IgD-negative memory B cell (primary cell): ENCODE data around the gene DOLPP1. TPM values are rescaled to one million over a fixed set of nuclear protein-coding genes. Genes with fewer than 3 reads are reported as not detected.
A peak's percentile ranks its signal among the peaks of the same experiment; 100 is the strongest.
"Not testable (repeated sequence)": the region's sequence is repeated elsewhere in the genome, so short reads cannot be mapped to it uniquely, and the experiment has no call there.

Experiments used
- H3K27ac Mint-ChIP-seq, 3 donors: one replicate each; pipeline ENCODE4 v1.8.0; 2020 to 2022; ENCODE audit warnings: mild to moderate bottlenecking in 3 of 3, mixed read lengths in 3 of 3, moderate library complexity in 1 of 3
- H3K27me3 Mint-ChIP-seq: one replicate; pipeline ENCODE4 v1.8.0; 2021; ENCODE audit warnings: mixed read lengths
- H3K36me3 Mint-ChIP-seq: one replicate; pipeline ENCODE4 v1.8.0; 2020; ENCODE audit warnings: mild to moderate bottlenecking, mixed read lengths
- H3K4me1 Mint-ChIP-seq, 3 donors: one replicate each; pipeline ENCODE4 v1.8.0; 2020 to 2022; ENCODE audit warnings: mixed read lengths in 3 of 3, mild to moderate bottlenecking in 1 of 3
- H3K4me3 Mint-ChIP-seq, 4 donors: one replicate each; pipeline ENCODE4 v1.8.0; 2020 to 2022; ENCODE audit warnings: mild to moderate bottlenecking in 4 of 4, mixed read lengths in 4 of 4, moderate library complexity in 3 of 4
- H3K9me3 Mint-ChIP-seq, 3 donors: one replicate each; pipeline ENCODE4 v1.8.0; 2020 to 2021; ENCODE audit warnings: mixed read lengths in 3 of 3, mild to moderate bottlenecking in 1 of 3
- polyA plus RNA-seq: library from polyadenylated mRNA; unstranded; fragments of 300-500 nt; fragmentation: Illumina TruSeq; gene quantifications from one replicate; pipeline ENCODE4 v1.2.3, GENCODE V29; 2021

DOLPP1 gene
- polyA plus RNA-seq, 1 donor from 2014 or later, result 7.4 TPM

DNA sequence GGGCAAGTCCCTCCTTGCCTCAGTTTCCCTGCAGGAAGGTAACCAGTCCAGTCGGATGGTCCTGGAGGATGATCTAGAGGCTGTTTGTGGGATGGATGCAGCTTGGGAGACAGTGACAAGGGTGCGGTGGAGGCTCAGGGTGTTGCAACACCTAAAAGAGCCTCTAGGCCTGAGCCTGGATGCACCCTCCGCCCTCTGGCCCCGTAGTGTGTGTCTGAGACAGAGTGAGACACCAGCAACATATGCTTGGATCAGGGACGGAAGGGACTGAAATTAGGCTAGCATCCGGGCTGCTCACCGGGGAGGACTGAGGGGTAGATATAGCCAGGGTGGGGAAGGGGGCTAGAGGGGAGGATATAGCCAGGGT is 28.6 kb downstream of the DOLPP1 start:
- peak overlapping the region; percentile 63 to 84 (median 78) for H3K4me3 Mint-ChIP-seq

DNA sequence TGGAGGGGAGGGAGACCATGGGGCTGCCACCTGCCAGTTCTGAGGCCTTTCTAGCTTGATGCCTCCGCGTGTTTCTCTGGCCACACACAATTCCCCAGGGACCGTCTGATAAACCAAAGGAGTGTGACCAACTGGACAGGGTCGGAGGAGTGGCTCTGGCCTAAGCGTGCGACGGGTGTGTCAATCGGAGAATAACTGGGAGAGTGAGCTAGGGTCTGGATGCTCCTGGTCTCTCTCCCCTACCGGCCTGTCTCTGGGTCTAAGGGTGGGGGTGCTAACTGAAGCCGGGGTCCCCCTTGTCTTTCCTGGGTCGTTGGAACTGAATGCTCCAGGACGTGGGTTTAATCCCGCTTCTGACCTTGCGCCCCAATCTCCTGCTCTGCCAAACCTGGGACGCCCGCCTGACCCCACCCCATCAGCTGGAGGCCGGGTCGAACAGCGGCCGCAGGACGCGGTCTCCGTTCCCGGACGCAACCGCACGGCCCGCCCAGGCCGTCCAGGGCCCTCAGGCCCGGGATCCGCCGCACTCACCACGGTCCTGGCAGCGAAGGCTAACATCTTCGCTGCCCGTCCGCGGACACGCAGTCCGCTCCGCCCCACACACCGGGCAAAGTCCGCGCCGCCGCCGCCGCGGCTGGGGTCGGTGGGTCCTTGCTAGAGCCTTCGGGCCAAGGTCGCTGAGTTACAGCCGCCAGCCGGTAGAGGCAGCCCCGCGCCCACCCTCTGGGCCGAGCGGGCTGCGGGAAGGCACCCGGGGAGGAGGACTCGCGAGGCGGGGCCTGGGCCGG is 29.2 kb downstream of the DOLPP1 start:
- Mint-ChIP-seq H3K27ac (peak overlapping the region in 1 of 3 donors; percentile 95), H3K4me1 (peaks cover 12 to 14% (median 13%) of the 10 kb centered on the region in 3 donors), H3K27me3 (no peaks in the 10 kb centered on the region), H3K9me3 (no peaks in the 10 kb centered on the region), H3K36me3 (no peaks in the 10 kb centered on the region), H3K4me3 (peak overlapping the region; percentile 64 to 98 (median 90))

More for the DNA sequence above, 28.6 kb downstream of the DOLPP1 start:
- peaks cover 8 to 13% (median 12%) of the 10 kb centered on the region in 3 donors for H3K4me1 Mint-ChIP-seq
- H3K27ac Mint-ChIP-seq, result peak overlapping the region in 2 of 3 donors; percentile 2 to 31
- H3K27me3 Mint-ChIP-seq, result no peaks in the 10 kb centered on the region
- H3K9me3 Mint-ChIP-seq, result no peaks in the 10 kb centered on the region
- H3K36me3 Mint-ChIP-seq, result no peaks in the 10 kb centered on the region

DNA sequence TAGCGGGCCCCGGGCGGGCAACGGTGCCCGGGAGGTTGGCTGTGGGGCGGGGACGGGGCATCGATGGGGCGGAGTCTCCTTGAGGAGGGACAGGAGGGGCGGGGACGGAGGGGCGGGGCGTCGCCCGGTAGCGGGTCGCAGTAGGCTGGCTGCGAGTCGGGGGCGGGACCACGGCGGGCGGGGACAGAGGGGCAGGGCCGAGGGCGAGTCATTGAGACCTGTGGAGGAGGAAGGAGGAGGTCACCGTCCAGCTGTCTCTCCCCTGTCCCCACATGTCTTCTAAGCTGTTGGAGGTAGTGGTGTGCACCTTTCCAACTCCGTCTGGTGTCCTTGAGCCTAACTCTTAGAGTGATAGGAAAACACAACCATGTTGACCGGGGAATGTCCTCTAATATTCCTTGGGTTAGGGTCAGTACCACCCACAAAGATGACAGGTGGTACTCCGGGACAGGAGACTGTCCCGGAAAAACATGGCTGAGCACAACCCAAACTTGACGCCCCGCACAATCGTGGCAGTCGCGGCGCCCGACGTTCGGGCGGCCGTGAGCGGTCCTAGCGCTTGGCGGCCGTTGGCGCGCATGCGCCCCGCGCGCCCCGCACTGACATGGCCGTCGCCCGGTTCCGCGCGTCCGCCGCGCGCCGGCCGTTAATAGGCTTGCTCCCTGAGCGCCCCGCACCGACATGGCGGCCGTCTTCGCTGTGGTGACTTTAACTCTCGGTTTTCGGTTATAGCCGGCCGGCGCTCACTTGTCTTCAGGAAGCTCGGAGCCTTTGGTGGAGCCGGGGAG is 30.0 kb downstream of the DOLPP1 start, which contains the start of the genes CRAT and PTPA:
TSS of gene CRAT (minus strand) at position 54 of the 788 bp plus-strand sequence. CDS start 284 bp downstream, outside the sequence.
TSS of gene PTPA (plus strand) at position 676 of the 788 bp plus-strand sequence. CDS start 186 bp downstream, outside the sequence.
- Mint-ChIP-seq H3K9me3 (no peaks in the 10 kb centered on the region), H3K27me3 (no peaks in the 10 kb centered on the region), H3K27ac (peak within 1 kb of the TSS; percentile 94 to 96 (median 95)), H3K36me3 (no peaks in the 10 kb centered on the region), H3K4me3 (peak within 1 kb of the TSS; percentile 94 to 99 (median 96)), H3K4me1 (peaks cover 12 to 17% (median 13%) of the 10 kb centered on the region in 3 donors)

DNA sequence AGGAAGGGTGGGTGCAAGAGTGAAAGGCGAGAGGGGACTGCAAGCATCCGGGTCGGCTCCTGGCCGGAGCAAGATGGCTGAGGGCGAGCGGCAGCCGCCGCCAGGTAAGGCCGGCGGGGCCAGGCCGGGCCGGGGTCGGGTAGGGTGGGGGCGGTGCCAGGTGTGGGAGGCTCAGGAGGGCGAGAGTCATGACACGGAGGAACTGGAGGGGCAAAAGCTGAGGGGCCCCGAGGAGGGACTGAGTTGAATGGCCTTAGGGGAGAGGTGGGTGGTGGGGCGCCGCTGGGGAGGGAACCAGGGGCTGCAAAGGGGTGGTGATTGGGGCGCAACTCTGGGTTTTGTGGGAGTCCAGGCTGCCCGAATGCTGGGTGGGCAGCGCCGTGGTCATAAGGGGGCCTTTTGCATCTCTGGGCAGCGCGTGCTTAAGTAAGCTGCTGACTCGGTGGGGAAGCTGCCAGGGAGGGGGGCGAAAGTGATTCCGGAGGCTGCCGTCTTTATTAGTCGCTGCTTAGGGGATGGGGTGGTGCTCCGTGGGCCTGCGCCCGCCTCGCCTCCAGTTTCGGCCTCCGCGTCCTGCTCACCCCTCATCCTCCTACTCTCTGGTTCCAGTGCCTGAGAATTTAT is 30.7 kb downstream of the DOLPP1 start:
- Mint-ChIP-seq H3K27ac (peak overlapping the region; percentile 94 to 96 (median 95)), H3K4me1 (peaks cover 12 to 17% (median 13%) of the 10 kb centered on the region in 3 donors), H3K9me3 (no peaks in the 10 kb centered on the region), H3K4me3 (peak overlapping the region; percentile 94 to 99 (median 96)), H3K27me3 (no peaks in the 10 kb centered on the region), H3K36me3 (no peaks in the 10 kb centered on the region)

DNA sequence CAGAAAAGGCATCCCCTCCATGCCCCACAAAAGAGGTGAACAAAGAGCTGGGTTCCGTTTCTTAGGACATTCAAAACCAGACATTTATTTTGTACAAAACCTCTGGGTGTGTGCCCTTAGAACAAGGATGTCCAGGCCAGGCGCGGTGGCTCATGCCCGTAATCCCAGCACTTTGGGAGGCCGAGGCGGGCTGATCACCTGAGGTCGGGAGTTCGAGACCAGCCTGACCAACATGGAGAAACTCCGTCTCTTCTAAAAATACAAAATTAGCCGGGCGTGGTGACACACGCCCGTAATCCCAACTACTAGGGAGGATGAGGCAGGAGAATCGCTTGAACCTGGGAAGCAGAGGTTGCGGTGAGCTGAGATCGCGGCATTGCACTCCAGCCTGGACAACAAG is 31.6 kb downstream of the DOLPP1 start:
- not testable (repeated sequence) for H3K27me3 Mint-ChIP-seq, H3K36me3 Mint-ChIP-seq, H3K9me3 Mint-ChIP-seq
- Mint-ChIP-seq H3K4me3 (peak overlapping the region; percentile 94 to 99 (median 96)), H3K4me1 (peaks cover 12 to 17% (median 13%) of the 10 kb centered on the region in 3 donors), H3K27ac (peak overlapping the region in 1 of 3 donors; percentile 53)

DNA sequence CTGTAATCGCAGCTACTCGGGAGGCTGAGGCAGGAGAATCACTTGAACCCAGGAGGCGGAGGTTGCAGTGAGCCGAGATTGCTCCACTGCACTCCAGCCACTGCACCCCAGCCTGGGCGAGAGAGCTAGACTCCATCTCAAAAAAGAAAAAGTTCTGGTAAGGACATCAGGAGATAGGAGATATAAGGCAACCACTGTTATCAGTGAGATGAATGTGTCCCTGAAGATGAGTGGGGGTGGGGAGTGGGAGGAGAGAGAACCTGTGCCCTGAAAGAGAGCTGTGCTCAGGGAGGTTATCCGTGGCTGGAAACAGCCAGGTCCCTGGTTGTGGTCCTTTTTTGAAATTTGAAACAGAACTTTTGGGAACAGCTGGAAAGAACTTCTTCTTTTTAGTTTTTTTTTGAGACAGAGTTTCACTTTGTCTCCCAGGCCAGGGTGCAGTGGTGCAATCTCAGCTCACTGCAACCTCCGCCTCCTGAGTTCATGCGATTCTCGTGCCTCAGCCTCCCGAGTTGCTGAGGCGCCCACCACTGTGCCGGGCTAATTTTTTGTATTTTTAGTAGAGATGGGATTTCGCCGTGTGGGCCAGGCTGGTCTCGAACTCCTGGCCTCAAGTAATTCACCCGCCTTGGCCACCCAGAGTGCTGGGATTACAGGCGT is 32.9 kb downstream of the DOLPP1 start:
- Mint-ChIP-seq H3K4me3 (peak overlapping the region in 3 of 4 donors; percentile 48 to 82 (median 82)), H3K36me3 (no peaks in the 10 kb centered on the region), H3K27ac (peak overlapping the region in 1 of 3 donors; percentile 28), H3K27me3 (no peaks in the 10 kb centered on the region), H3K4me1 (peaks cover 12 to 17% (median 13%) of the 10 kb centered on the region in 3 donors), H3K9me3 (no peaks in the 10 kb centered on the region)

DNA sequence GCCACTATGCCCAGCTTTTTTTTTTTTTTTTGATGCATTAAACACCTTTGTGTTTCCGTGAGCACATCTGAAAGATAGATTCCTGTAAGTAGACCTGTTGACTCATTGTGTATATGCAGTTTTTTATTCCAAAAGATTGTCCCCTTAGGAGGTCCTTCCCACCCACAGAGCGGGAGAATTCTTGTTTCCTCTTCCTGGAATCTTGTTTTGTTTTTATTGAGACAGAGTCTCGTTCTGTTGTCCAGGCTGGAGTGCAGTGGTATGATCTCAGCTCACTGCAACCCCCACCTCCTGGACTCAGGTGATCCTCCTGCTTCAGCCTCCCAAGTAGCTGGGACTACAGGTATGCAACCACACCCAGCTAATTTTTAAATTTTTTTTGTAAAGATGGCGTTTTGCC is 37.9 kb downstream of the DOLPP1 start:
- Mint-ChIP-seq H3K36me3 (no peaks in the 10 kb centered on the region), H3K27ac (peak overlapping the region in 1 of 3 donors; percentile 14), H3K4me3 (no peak overlapping the region), H3K4me1 (peaks cover 0 to 13% (median 5%) of the 10 kb centered on the region in 3 donors), H3K9me3 (no peaks in the 10 kb centered on the region), H3K27me3 (no peaks in the 10 kb centered on the region)

DNA sequence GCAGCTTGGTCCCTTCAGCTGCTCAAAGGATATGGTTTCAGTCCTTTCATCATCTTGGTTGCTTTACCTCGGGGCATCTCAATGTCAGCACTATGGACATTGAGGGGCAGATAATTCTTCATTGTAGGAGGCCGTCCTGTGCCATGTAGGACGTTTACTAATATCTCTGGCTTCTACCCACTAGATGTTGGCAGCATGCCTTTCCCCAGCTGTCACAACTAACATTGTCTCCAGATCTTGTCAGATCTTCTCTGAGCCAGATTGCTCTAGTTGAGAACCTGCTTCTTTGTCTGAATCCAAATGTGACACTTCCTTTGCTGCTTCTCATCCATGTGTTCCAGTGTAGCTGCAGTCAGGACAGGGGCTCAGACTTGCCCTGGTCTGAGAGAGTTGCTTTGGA is 40.6 kb downstream of the DOLPP1 start:
- H3K27me3 Mint-ChIP-seq, result no peaks in the 10 kb centered on the region
- H3K36me3 Mint-ChIP-seq, result no peaks in the 10 kb centered on the region
- peaks cover 0 to 5% (median 3%) of the 10 kb centered on the region in 3 donors for H3K4me1 Mint-ChIP-seq
- peak overlapping the region in 1 of 3 donors; percentile 42 for H3K27ac Mint-ChIP-seq
- H3K9me3 Mint-ChIP-seq, result no peaks in the 10 kb centered on the region
- H3K4me3 Mint-ChIP-seq, result no peak overlapping the region

DNA sequence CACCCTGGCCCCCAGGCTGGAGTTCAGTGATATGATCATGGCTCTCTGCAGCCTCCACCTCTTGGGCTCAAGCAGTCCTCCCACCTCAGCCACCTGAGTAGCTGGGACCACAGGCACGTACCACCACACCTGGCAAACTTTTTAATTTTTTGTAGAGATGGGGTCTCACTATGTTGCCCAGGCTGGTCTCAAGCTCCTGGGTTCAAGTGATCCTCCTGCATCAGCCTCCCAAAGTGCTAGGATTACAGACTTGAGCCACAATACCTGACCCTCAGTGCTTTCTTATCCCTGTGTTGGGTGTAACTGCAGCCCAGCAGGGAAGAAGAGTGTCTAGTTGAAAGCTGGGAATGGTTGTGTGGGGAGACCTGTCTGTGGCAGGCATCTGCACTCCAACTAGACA is 41.2 kb downstream of the DOLPP1 start:
- Mint-ChIP-seq H3K9me3 (no peaks in the 10 kb centered on the region), H3K27me3 (no peaks in the 10 kb centered on the region), H3K36me3 (no peaks in the 10 kb centered on the region)

DNA sequence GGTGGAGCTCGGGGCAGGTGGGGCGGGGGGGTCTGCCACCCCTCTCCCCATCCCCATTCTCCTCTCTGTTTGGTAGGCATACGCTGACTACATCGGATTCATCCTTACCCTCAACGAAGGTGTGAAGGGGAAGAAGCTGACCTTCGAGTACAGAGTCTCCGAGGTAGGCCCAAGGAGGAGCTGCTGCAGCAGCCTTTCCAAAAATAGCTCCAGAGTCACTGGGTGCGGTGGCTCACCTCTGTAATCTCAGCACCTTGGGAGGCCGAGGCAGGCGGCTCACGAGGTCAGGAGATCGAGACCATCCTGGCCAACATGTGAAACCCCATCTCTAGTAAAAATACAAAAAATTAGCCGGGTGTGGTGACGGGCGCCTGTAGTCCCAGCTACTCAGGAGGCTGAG is 42.1 kb downstream of the DOLPP1 start:
- H3K36me3 Mint-ChIP-seq, H3K4me3 Mint-ChIP-seq, H3K27ac Mint-ChIP-seq, H3K9me3 Mint-ChIP-seq, H3K27me3 Mint-ChIP-seq, H3K4me1 Mint-ChIP-seq: not testable (repeated sequence)

More for the DNA sequence above, 41.2 kb downstream of the DOLPP1 start:
- no peak overlapping the region for H3K27ac Mint-ChIP-seq
- H3K4me3 Mint-ChIP-seq, result no peak overlapping the region
- peaks cover 0 to 5% (median 3%) of the 10 kb centered on the region in 3 donors for H3K4me1 Mint-ChIP-seq

DNA sequence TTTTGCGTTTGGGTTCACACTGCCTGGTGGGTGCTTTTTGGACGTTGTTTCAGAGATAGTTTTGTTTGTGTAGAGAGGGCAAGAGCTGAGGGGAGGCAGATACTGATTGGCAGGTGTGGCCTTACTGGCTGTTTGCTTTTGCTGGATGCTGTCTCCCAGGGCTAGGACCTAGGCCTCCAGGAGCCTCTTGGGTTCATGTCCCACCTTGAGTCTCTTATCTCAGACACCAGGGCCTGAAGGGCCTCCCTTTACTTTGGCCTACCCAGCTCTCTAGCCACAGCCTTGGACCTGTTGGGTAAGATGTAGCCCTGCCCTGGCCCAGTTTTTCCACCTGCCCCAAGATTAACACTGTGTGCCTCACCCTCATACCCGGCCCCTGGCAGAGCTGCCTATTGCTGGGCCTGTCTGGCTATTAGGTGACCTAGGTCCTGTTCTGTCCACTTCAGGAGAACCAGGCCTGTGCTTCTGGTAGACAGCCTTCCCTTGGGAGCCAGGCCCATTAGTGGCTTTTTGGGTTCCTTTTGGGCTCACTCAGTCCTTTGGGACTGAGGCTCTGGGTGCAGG is 43.7 kb downstream of the DOLPP1 start:
- Mint-ChIP-seq H3K9me3 (no peaks in the 10 kb centered on the region), H3K4me3 (no peak overlapping the region), H3K36me3 (no peaks in the 10 kb centered on the region), H3K27ac (no peak overlapping the region), H3K4me1 (peaks cover 0 to 5% (median 2%) of the 10 kb centered on the region in 3 donors), H3K27me3 (no peaks in the 10 kb centered on the region)

DNA sequence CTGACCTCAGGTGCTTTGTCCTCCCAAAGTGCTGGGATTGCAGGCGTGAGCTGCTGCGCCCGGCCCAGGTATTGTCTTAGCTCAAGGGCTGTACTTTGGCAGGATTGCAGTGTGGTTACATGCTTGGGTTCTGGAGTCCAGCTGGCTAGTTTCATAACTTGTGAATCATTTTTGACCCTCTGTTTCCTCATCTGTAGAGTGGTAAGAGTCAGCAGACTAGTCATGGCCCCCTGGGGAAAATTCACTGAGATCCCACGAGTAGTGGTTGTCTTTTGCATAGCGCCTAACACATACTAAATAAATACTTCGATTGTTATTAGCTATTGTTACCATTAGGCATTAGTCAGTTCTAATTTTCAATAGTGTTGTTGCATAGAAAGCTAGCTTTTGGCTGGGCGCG is 44.6 kb downstream of the DOLPP1 start:
- Mint-ChIP-seq H3K4me3 (no peak overlapping the region), H3K27ac (no peak overlapping the region), H3K27me3 (no peaks in the 10 kb centered on the region), H3K36me3 (no peaks in the 10 kb centered on the region), H3K4me1 (peaks cover 0 to 5% (median 0%) of the 10 kb centered on the region in 3 donors), H3K9me3 (no peaks in the 10 kb centered on the region)

DNA sequence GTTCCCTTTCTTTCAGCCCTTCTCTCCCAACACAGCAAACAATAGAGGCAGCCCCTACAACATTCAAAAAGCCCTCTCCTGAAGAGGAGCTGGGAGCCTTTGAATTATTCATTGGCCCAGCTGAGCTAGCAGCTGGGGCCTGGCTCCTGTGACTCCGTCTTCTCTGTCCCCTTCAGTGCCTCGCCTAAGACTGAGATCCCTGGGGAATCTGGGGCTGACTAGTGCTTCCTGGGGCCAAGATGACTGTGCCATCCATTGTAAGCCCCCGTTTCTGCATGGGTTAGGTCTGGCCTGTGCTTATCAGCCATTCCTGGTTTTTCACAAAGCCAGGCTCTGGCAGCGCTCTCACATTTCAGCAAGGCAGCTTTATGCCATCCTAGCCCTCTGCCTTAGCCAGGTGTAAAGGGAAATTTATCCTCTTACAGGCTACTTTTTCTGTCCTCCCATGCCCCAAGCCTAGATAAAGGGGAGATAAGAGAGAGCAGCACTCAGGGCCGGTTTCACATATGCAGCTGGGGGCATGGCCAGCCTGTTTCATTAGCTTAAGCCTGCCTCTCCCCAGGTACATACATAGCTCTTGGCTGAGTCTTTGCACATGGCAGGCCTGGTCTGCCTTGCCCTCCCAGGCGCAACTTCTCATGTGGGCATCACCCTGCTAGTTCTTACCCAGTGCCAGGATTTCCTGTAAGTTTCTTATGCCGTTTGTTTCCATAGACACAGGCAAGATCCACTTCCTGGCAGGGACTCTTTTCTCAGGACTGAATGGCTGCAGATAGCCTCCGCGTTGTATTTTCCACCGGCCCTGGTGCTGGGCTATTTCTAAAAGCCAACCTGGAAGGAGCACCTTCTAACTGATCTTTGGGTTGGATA is 46.1 kb downstream of the DOLPP1 start:
- H3K4me1 Mint-ChIP-seq, result peaks cover 4 to 5% (median 5%) of the 10 kb centered on the region in 3 donors
- no peaks in the 10 kb centered on the region for H3K9me3 Mint-ChIP-seq
- H3K36me3 Mint-ChIP-seq, result no peaks in the 10 kb centered on the region
- no peaks in the 10 kb centered on the region for H3K27me3 Mint-ChIP-seq
- H3K4me3 Mint-ChIP-seq, result no peak overlapping the region
- no peak overlapping the region for H3K27ac Mint-ChIP-seq
